NOMO-1 treated with dmso at 0.1 percent for 144 hours (cell line): ENCODE measurements around the gene BRSK1.
A peak's percentile ranks its signal among the peaks of the same experiment; 100 is the strongest.
"Not testable (repeated sequence)": the region's sequence is repeated elsewhere in the genome, so short reads cannot be mapped to it uniquely, and the experiment has no call there.

Experiments
- DNase-seq: peaks from one replicate; lab custom pipeline; 2025; ENCODE audit not compliant: unreplicated experiment; lab: John Stamatoyannopoulos, UW

BRSK1 gene

GRCh38 chr19:55325172-55325571 is 41.4 kb downstream of the BRSK1 start, which contains the start of gene TMEM150B:
TMEM150B (minus strand) TSS chr19:55325341; CDS start chr19:55321036, 4,305 bp downstream.
- peak; percentile 3 for DNase-seq

DNA sequence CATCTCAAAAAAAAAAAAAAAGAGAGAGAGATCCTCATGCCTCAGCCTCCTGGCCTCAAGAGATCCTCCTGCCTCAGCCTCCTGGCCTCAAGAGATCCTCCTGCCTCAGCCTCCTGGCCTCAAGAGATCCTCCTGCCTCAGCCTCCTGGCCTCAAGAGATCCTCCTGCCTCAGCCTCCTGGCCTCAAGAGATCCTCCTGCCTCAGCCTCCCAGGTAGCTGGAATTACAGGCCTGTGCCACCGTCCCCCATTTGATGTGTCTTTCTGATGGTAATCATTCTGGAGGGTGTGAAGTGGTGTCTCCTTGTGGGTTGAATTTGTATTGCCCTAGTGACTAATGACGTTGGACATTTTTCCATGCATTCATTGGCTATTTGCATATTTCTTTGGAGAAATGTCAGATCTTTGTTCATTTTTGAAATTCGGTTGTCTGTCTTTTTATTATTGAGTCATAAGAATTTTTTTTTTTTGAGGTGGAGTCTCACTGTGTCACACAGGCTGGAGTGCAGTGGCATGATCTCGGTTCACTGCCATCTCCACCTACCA is 45.0 kb downstream of the BRSK1 start:
- not testable (repeated sequence) for DNase-seq

DNA sequence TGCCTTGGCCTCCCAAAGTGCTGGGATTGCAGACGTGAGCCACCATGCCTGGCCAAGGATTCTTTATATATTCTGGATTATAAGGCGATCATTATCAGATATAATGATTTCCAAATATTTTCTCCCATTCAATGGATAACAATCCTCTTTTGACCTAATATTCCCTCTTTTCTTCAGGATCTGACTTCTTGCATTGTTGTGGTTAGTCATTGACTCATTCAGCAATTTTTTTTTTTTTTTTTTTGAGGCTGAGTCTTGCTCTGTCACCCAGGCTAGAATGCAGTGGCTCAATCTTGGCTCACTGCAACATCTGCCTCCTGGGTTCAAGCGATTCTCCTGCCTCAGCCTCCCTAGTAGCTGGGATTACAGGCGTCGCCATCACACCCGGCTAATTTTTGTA is 46.0 kb downstream of the BRSK1 start:
- not testable (repeated sequence) for DNase-seq

DNA sequence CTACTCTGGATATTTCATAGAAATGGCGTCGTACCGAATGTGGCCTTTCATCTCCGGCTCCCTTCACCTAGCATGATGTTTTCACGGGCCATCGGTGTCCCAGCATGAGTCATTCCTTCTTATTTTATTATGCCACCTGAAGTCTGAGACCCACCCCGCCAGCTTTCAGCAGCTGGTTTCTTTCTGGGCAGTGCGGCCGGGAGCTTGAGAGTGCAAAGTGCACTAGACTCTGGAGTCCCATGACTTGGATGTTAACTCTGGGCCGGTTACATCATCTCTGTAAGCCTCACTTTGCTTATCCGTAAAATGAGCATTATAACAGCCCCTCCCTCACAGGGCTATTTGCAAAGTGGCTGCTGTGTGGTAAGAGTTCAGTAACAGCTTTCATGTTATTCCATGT is 50.1 kb downstream of the BRSK1 start:
- DNase-seq: no peak

DNA sequence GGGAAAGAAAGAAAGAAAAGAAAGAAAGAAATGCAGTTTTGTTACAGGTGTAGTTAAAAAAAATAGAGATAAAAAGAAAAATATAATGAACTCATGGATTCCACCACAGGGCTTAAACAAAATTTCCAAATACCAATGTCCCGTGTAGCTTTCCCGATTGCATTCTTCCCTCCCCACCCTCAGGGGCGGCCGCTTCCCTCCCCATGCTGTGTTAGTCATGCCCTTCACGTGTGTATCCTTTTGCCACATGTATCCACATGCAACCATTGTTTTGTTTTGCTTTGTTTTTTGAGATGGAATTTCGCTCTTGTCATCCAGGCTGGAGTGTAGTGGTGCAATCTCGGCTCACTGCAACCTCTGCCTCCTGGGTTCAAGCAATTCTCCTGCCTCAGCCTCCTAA is 52.3 kb downstream of the BRSK1 start:
- DNase-seq: no peak

DNA sequence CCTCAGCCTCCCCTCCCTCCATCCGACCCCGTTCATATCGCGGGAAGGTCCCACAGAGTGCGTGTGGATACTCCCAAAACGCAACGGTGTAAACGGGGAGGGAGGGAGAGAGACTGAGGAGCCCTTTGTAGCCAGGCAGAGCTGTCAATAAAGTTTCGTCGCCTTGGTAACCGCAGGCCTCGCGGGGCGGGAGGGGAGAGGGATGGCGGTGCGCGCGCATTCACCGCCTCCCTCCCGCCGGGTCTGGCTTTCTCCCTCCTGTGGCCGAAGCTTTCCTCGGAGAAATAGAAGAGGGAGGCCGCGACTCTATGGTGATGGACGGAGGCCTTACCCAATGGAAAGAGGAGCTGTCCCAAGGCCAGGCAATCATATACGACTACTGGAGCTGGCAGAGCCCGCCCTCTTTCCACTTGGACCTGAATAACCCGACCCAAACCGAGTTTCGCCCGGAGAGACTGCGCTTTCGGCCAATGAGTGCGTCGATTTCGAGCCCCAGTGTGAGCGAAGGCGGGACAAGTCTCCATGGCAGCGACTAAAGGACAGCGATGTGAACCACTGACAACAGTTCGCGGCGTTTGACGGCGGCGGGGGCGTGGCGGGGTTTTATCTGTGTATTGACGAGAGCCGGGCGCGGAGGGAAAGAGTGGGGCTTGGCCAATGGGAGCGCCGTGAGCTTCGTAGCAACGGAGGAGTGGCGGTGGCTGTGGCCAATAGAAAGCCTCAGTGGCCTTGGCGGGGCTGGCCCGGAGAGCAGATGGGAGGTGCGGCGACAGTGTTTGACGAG is 55.5 kb downstream of the BRSK1 start, which contains the start of gene KMT5C:
KMT5C (plus strand) TSS at position 772 of the 784 bp plus-strand sequence. CDS start 2,061 bp downstream, outside the sequence.
- peak; percentile 100 for DNase-seq

- no peak for DNase-seq
Measured at GRCh38 chr19:55339889-55340783, 56.3 kb downstream of the BRSK1 start.

GRCh38 chr19:55340784-55341147 is 57.0 kb downstream of the BRSK1 start:
- peak; percentile 2 for DNase-seq

GRCh38 chr19:55341171-55341588 is 57.4 kb downstream of the BRSK1 start:
- peak; percentile 29 for DNase-seq

DNA sequence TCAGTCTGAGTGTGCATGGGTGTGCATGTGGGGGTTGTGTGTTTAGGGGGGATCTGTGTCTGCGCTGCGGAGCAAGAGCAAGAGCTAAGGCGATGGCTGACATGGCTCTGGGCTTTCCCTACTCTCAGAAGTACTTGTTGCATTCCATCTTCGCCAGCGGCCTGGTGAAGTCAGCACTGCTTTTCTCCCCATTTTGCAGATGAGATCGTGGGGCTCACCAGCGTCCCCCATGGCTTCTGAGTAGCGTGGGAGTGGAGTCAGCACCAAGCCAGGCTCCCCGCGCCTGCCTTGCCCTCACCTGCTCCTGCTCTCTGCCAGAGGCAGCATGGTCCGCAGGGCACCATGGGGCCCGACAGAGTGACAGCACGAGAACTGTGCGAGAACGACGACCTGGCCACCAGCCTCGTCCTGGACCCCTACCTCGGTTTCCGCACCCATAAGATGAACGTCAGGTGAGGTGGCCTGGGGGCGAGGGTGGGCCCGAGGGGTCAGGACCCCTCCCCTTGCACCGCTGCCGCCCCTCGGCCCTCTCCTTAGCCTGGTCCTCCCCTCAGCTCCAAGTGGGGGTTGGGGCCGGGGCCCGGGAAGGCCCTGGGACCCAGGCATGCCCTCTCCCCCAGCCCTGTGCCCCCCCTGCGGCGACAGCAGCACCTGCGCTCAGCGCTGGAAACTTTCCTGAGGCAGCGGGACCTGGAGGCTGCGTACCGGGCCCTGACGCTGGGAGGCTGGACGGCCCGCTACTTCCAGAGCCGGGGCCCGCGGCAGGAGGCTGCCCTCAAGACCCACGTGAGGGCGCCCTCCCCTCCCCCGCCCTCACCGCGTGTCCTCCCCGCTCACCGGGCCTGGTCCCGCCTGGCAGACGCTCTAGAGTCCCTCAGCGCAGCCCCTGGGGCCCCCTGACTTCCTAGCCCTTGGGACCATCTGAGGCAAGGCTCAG is 58.1 kb downstream of the BRSK1 start:
- no peak for DNase-seq

GRCh38 chr19:55344444-55344843 is 60.6 kb downstream of the BRSK1 start:
- DNase-seq: no peak

GRCh38 chr19:55345101-55345817 is 61.5 kb downstream of the BRSK1 start:
- no peak for DNase-seq

DNA sequence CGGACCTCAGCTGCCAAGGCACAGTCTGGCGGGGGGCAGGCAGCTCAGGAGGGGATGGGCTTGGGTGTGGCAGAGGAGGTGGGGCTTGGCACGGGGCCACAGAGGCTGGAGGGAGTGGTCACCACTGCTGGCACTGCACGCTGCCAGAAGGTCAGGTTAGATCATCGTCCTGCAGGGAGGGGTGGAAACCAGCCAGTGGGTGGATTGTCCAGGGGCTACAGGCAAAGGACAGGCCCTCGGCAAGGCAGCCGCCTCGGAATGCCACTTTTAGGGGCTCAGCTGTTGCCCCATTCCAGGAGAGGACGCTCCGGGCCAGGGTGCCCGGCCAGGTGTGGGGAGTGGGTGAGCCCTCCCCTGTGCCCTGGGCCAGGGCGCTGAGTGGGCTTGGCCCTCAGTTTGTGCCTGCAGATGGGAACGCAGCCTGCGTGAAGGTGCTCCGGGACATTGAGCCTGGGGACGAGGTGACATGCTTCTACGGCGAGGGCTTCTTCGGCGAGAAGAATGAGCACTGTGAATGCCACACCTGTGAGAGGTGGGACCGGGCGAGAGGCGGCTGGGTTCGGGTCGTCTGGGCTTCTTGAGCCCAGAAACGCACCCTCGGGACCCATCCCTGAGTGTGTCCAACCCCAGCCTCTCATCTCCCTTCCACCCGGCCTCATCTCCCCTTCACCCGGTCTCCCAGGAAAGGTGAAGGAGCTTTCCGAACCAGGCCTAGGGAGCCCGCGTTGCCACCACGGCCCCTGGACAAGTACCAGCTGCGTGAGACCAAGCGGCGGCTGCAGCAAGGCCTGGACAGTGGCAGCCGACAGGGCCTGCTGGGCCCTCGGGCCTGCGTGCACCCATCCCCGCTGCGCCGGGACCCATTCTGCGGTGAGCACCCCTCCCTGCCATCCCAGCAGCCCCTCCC is 62.3 kb downstream of the BRSK1 start:
- no peak for DNase-seq

- DNase-seq: no peak
Measured at GRCh38 chr19:55346725-55347441, 63.1 kb downstream of the BRSK1 start.

GRCh38 chr19:55347442-55348009 is 63.7 kb downstream of the BRSK1 start:
- no peak for DNase-seq

- DNase-seq: no peak
Measured at GRCh38 chr19:55348317-55349034, 64.7 kb downstream of the BRSK1 start.
